K562 (cell line): ENCODE data around the gene MADD. TPM values are rescaled to one million over a fixed set of nuclear protein-coding genes. Genes with fewer than 3 reads are reported as not detected.

Experiments
- ATAC-seq: fragments of 200-7000 bp; cut with Tn5 transposase; 3 replicates; pipeline ENCODE4 v1.9.1; 2020; ENCODE audit warnings: moderate library complexity
- BruUV-seq: library from RNA; stranded (reverse); fragments of 400-500 nt; replicated peaks from 2 replicates; lab custom pipeline; 2021; lab: Mats Ljungman, UMichigan
- CTCF ChIA-PET: fragments of 300-600 bp; formaldehyde crosslinking; extraction: SDS; loops from one replicate; lab custom pipeline; 2021; ENCODE audit warnings: low intra/inter-chr PET ratio; lab: Yijun Ruan, JAX
- POLR2A ChIA-PET: fragments of 300-600, 350-650 bp; sonication (Branson Sonifier 250); formaldehyde crosslinking; extraction: SDS; loops from one replicate; lab custom pipeline; 2021; ENCODE audit warnings: antibody characterized with exemption, inconsistent platforms; lab: Yijun Ruan, JAX
- DNase-seq, 4 experiments: peaks; one replicate each; pipeline versions ENCODE4 v3.0.0 to v3.0.0-alpha.2; 2011 to 2018; ENCODE audit warnings: low spot score in 3 of 4, mixed read lengths in 3 of 4; ENCODE audit errors: extremely low read depth in 1 of 4
- FAIRE-seq: peaks from 2 replicates; lab custom pipeline; 2011; peaks lifted over from hg19 to GRCh38; lab: Jason Lieb, UNC
- H2AFZ ChIP-seq: 2 replicates; pipeline ENCODE4 v1.6.0; 2011; ENCODE audit warnings: low read depth, low read length, control low read depth, inconsistent platforms
- H3K27ac ChIP-seq: fragments of 200-600 bp; 3 replicates; pipeline ENCODE4 v1.8.0; 2011; ENCODE audit warnings: low read depth, mild to moderate bottlenecking, control low read depth, inconsistent platforms, low read length, moderate library complexity, mixed read lengths; ENCODE audit errors: extremely low read depth
- H3K27me3 ChIP-seq, 2 experiments: fragments of 300-600 bp in 1 of 2; 2 replicates in 1 of 2; 3 replicates in 1 of 2; pipeline versions ENCODE4 v1.6.0 to v1.8.0; 2011; ENCODE audit warnings: inconsistent platforms in 2 of 2, low read length in 2 of 2, mild to moderate bottlenecking in 1 of 2, mixed read lengths in 1 of 2, moderate library complexity in 1 of 2; ENCODE audit not compliant: control insufficient read depth in 2 of 2, insufficient read depth in 2 of 2
- H3K36me3 ChIP-seq: fragments of 300-600 bp; 3 replicates; pipeline ENCODE4 v1.8.0; 2011; ENCODE audit warnings: mild to moderate bottlenecking, low read length, inconsistent platforms; ENCODE audit not compliant: control insufficient read depth, insufficient read depth
- H3K4me1 ChIP-seq, 2 experiments: fragments of 200-600 bp in 1 of 2; replicated peaks in 1 of 2; 2 replicates in 1 of 2; 3 replicates in 1 of 2; pipeline versions ENCODE4 v1.5.1 to v1.8.0; 2011; ENCODE audit warnings: inconsistent platforms in 2 of 2, low read length in 2 of 2, mild to moderate bottlenecking in 1 of 2, mixed read lengths in 1 of 2, moderate library complexity in 1 of 2; ENCODE audit not compliant: control insufficient read depth in 2 of 2, insufficient read depth in 2 of 2
- H3K4me2 ChIP-seq: 2 replicates; pipeline ENCODE4 v1.6.1; 2011; ENCODE audit warnings: low read length, control low read depth, inconsistent platforms, mixed read lengths; ENCODE audit not compliant: insufficient read depth
- H3K4me3 ChIP-seq: fragments of 200-600 bp; sonication (generic), shearing (Covaris generic); 2 replicates; pipeline ENCODE4 v1.5.1; 2016; ENCODE audit warnings: control low read depth, inconsistent platforms
- H3K79me2 ChIP-seq: fragments of 200-600 bp; 3 replicates; pipeline ENCODE4 v1.8.0; 2011; ENCODE audit warnings: low read length, inconsistent platforms; ENCODE audit not compliant: control insufficient read depth, insufficient read depth
- H3K9ac ChIP-seq, 2 experiments: 2 replicates each; pipeline versions ENCODE4 v1.6.0 to v1.6.1; 2011; ENCODE audit warnings: low read depth in 2 of 2, low read length in 2 of 2, control low read depth in 1 of 2, inconsistent platforms in 1 of 2, mild to moderate bottlenecking in 1 of 2, mixed read lengths in 1 of 2; ENCODE audit not compliant: insufficient read depth in 1 of 2
- H3K9me1 ChIP-seq: one replicate; pipeline ENCODE4 v1.6.0; 2011; ENCODE audit warnings: inconsistent platforms, mild to moderate bottlenecking, low read length, moderate library complexity; ENCODE audit not compliant: control insufficient read depth, insufficient read depth
- H3K9me3 ChIP-seq: replicated peaks from 2 replicates; pipeline ENCODE4 v1.5.1; 2011; ENCODE audit warnings: low read depth, low read length, inconsistent platforms; ENCODE audit not compliant: control insufficient read depth, insufficient read depth
- H4K20me1 ChIP-seq: replicated peaks from 2 replicates; pipeline ENCODE4 v1.6.1; 2011; ENCODE audit warnings: low read length, inconsistent platforms, mixed read lengths; ENCODE audit not compliant: control insufficient read depth, insufficient read depth
- CREB5 ChIP-seq: fragments of 250-450 bp; sonication (Bioruptor Pico); IDR thresholded peaks from 2 replicates; pipeline ENCODE4 v1.5.0; 2020; ENCODE audit warnings: mild to moderate bottlenecking
- E2F1 ChIP-seq: sonication (generic); formaldehyde crosslinking; IDR thresholded peaks from 2 replicates; pipeline ENCODE4 v1.8.1; 2023; ENCODE audit warnings: mild to moderate bottlenecking, missing genetic modification reagents, moderate library complexity
- HMGN3 ChIP-seq: IDR thresholded peaks from 2 replicates; pipeline ENCODE4 v1.6.1; 2011; ENCODE audit warnings: borderline replicate concordance, low read depth, mild to moderate bottlenecking, mixed read lengths, low read length; ENCODE audit not compliant: insufficient read length; ENCODE audit errors: extremely low read depth
- NFXL1 ChIP-seq: fragments of 450-650 bp; formaldehyde crosslinking; IDR thresholded peaks from 2 replicates; pipeline ENCODE4 v1.4.0; 2021; ENCODE audit warnings: mild to moderate bottlenecking
- PML ChIP-seq: IDR thresholded peaks from 2 replicates; pipeline ENCODE4 v1.6.1; 2012; ENCODE audit warnings: low read length, inconsistent platforms
- RBM34 ChIP-seq: fragments of 200-400 bp; formaldehyde crosslinking; IDR thresholded peaks from 2 replicates; pipeline ENCODE4 v1.6.1; 2018; ENCODE audit warnings: low read length, borderline replicate concordance; ENCODE audit not compliant: insufficient read depth
- RBM39 ChIP-seq: fragments of 200-400 bp; formaldehyde crosslinking; optimal IDR thresholded peaks from 2 replicates; pipeline ENCODE3; 2018; ENCODE audit warnings: low read depth, low read length
- SAFB2 ChIP-seq: fragments of 200-400 bp; formaldehyde crosslinking; IDR thresholded peaks from 2 replicates; pipeline ENCODE4 v1.6.1; 2018; ENCODE audit warnings: borderline replicate concordance, low read length, low read depth, moderate library complexity; ENCODE audit not compliant: severe bottlenecking
- SAP30 ChIP-seq: fragments of 200-600 bp; sonication (generic); IDR thresholded peaks from 2 replicates; pipeline ENCODE4 v1.6.1; 2012; ENCODE audit warnings: borderline replicate concordance, low read depth, mild to moderate bottlenecking, moderate library complexity, low read length, control low read depth, inconsistent platforms; ENCODE audit not compliant: insufficient read depth, poor library complexity, severe bottlenecking
- SMARCB1 ChIP-seq: IDR thresholded peaks from 2 replicates; pipeline ENCODE4 v1.6.1; 2011; ENCODE audit warnings: improper control_type of control experiment, low read depth; ENCODE audit not compliant: insufficient read length
- STAT5A ChIP-seq: IDR thresholded peaks from 2 replicates; pipeline ENCODE4 v1.6.1; 2012; ENCODE audit warnings: low read length, inconsistent platforms, borderline replicate concordance
- TAF9B ChIP-seq: fragments of 450-650 bp; IDR thresholded peaks from 2 replicates; pipeline ENCODE4 v1.6.1; 2018; ENCODE audit warnings: mild to moderate bottlenecking; ENCODE audit not compliant: partially characterized antibody
- TCF3 ChIP-seq: sonication (generic); formaldehyde crosslinking; IDR thresholded peaks from 2 replicates; pipeline ENCODE4 v1.4.0; 2020; ENCODE audit warnings: mild to moderate bottlenecking, missing genetic modification reagents
- TFAP4 ChIP-seq: sonication (generic); formaldehyde crosslinking; IDR thresholded peaks from 2 replicates; pipeline ENCODE4 v1.8.0; 2022; ENCODE audit warnings: missing genetic modification reagents, mild to moderate bottlenecking, moderate library complexity, borderline replicate concordance
- TRIM24 ChIP-seq, 2 experiments: fragments of 450-650 bp; IDR thresholded peaks; 2 replicates each; pipeline ENCODE4 v1.6.1; 2016
- ZNF124 ChIP-seq: sonication (generic); formaldehyde crosslinking; IDR thresholded peaks from 2 replicates; pipeline ENCODE4 v1.8.1; 2022; ENCODE audit warnings: missing genetic modification reagents
- ZNF212 ChIP-seq: fragments of 450-650 bp; formaldehyde crosslinking; IDR thresholded peaks from 2 replicates; pipeline ENCODE4 v1.4.0; 2020; ENCODE audit warnings: mild to moderate bottlenecking
- ZNF347 ChIP-seq: fragments of 450-650 bp; formaldehyde crosslinking; IDR thresholded peaks from 2 replicates; pipeline ENCODE4 v1.4.0; 2020; ENCODE audit warnings: low read depth, mild to moderate bottlenecking, moderate library complexity
- WGBS: fragments of 100-300 bp; shearing (Covaris generic); methylation state at CpG from one replicate; pipeline ENCODE4 v1.1.6; 2016; ENCODE audit warnings: low coverage, mixed read lengths; ENCODE audit not compliant: insufficient coverage; ENCODE audit errors: missing lambda C conversion rate; 5-methylcytosine and 5-hydroxymethylcytosine counted together
- in situ Hi-C: fragments of 300-500 bp; cut with MboI; formaldehyde crosslinking; loops from 4 replicates; pipeline ENCODE4 v1.15.0; 2018; ENCODE audit warnings: inconsistent platforms, mixed read lengths
- intact Hi-C: fragments of 100-400 bp; cut with micrococcal nuclease; formaldehyde crosslinking; loops from 2 replicates; pipeline ENCODE4 v1.14.2; 2022
- polyA plus RNA-seq, 8 experiments: library from polyadenylated mRNA; depleted of rRNA in 4 of 8; stranded (reverse) in 5 of 8; unstranded in 3 of 8; fragments of >200 nt; fragmentation: Nextera tagmentation in 2 of 8; fragmentation: Illumina TruSeq in 1 of 8; extraction: Ambion mirVana in 2 of 8; extraction: Trizol in 1 of 8; gene quantifications; 2 replicates each; pipeline versions ENCODE4 v1.2.1 to v1.2.3, GENCODE V29; 2011 to 2014; ENCODE audit warnings: inconsistent platforms in 1 of 8, missing spikeins in 1 of 8
- total RNA-seq, 7 experiments: library from RNA; depleted of rRNA in 6 of 7; stranded (reverse); fragments of >200 nt in 6 of 7; fragmentation: Illumina TruSeq in 2 of 7; extraction: Trizol in 2 of 7; gene quantifications; 2 replicates each; pipeline versions ENCODE4 v1.2.1 to v1.2.3, GENCODE V29; 2011 to 2021; ENCODE audit warnings: low replicate concordance in 1 of 7

Gene MADD
- total and polyA plus RNA-seq, 9 of the 15 experiments (the other 6 are each of a cell fraction or from before 2014, with no cell fraction given) = 0.68 to 57.6 (median 33.6) TPM

- TF ChIP-seq TFAP4 (no peak), RBM39 (no peak), TAF9B (no peak), NFXL1 (CRISPR knock-in tag) (no peak)
Measured at GRCh38 chr11:47274495-47275235, 4.7 kb downstream of the MADD start (continued).

- ATAC-seq (peak; percentile 58), DNase-seq (peak in 2 of 4 experiments; percentile 39 to 41), FAIRE-seq (no peak)
- no peak overlapping the region for H3K9ac ChIP-seq
- intact Hi-C loops (no loop called here), in situ Hi-C loops (no loop called here)
- peaks cover 11% of the 10 kb centered on the region for H3K9me1 ChIP-seq
- no peak overlapping the region for H2AFZ ChIP-seq
- H3K4me3 ChIP-seq = no peak overlapping the region
- peaks cover 15% of the 10 kb centered on the region for H4K20me1 ChIP-seq
- WGBS = 14% methylated on average over 4 of the region's 4 CpGs
- no peaks in the 10 kb centered on the region for H3K27me3 ChIP-seq
- no peaks in the 10 kb centered on the region for H3K9me3 ChIP-seq
- H3K36me3 ChIP-seq = peaks cover 81% of the 10 kb centered on the region
- peaks cover 38% of the 10 kb centered on the region for H3K79me2 ChIP-seq
- ChIA-PET CTCF (no interaction called here), POLR2A (interaction anchor here (0.6 to 0.7 kb wide), 2 partner anchors 44 to 224 kb away, joined by 3 read pairs; no protein-coding TSS in a partner anchor)
- no peak overlapping the region for H3K4me2 ChIP-seq
- no peak overlapping the region; the same call in 2 of the 3 replicates for H3K27ac ChIP-seq
- peaks cover 20 to 33% of the 10 kb centered on the region in 2 experiments for H3K4me1 ChIP-seq
- BruUV-seq = no TSS peak
- TF ChIP-seq STAT5A (peak; percentile 41; the same call in 1 of the 2 replicates), SMARCB1 (no peak), ZNF347 (no peak), TRIM24 (IDR thresholded peaks at IDR 0.05) (peak in 1 of 2 experiments; percentile 59; a peak in 2 of 4 replicates), SAFB2 (no peak), ZNF212 (CRISPR knock-in tag) (no peak), HMGN3 (no peak), TCF3 (CRISPR knock-in tag) (peak; percentile 83), E2F1 (CRISPR knock-in tag) (no peak), CREB5 (CRISPR knock-in tag) (no peak), SAP30 (no peak), ZNF124 (CRISPR knock-in tag) (no peak), RBM34 (no peak), PML (peak; percentile 46; the same call in 1 of the 2 replicates)
Measured at GRCh38 chr11:47276923-47277322, 7.0 kb downstream of the MADD start.
